IMR-90 (cell line): ENCODE data around the gene TP53TG5.

Source experiments
- ELK1 ChIP-seq: fragments of 150-350 bp; IDR thresholded peaks from 2 replicates; pipeline ENCODE4 v1.6.1; 2016; ENCODE audit warnings: low read depth, mild to moderate bottlenecking, low read length, moderate library complexity, borderline replicate concordance
- RAD21 ChIP-seq: IDR thresholded peaks from 2 replicates; pipeline ENCODE4 v1.6.1; 2012; ENCODE audit warnings: low read length, improper control_type of control experiment
- SMC3 ChIP-seq: fragments of 150-350 bp; IDR thresholded peaks from 2 replicates; pipeline ENCODE4 v1.6.1; 2016; ENCODE audit warnings: low read depth, mild to moderate bottlenecking, antibody characterized with exemption, low read length, moderate library complexity
- TF ChIP-seq, protein P1 (sequence below): conservative IDR thresholded peaks from 2 replicates; pipeline ENCODE4 v1.5.1; 2012; ENCODE audit warnings: mild to moderate bottlenecking, low read depth, low read length, improper control_type of control experiment

GRCh38 chr20:45353746-45354145 lies 24.4 kb downstream of the TP53TG5 start:
- TF ChIP-seq ELK1 (no peak), SMC3 (no peak), RAD21 (no peak)
- TF ChIP-seq, protein P1, sequence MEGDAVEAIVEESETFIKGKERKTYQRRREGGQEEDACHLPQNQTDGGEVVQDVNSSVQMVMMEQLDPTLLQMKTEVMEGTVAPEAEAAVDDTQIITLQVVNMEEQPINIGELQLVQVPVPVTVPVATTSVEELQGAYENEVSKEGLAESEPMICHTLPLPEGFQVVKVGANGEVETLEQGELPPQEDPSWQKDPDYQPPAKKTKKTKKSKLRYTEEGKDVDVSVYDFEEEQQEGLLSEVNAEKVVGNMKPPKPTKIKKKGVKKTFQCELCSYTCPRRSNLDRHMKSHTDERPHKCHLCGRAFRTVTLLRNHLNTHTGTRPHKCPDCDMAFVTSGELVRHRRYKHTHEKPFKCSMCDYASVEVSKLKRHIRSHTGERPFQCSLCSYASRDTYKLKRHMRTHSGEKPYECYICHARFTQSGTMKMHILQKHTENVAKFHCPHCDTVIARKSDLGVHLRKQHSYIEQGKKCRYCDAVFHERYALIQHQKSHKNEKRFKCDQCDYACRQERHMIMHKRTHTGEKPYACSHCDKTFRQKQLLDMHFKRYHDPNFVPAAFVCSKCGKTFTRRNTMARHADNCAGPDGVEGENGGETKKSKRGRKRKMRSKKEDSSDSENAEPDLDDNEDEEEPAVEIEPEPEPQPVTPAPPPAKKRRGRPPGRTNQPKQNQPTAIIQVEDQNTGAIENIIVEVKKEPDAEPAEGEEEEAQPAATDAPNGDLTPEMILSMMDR, result no peak
